ENCODE measurements around the gene CD163.
A peak's percentile ranks its signal among the peaks of the same experiment; 100 is the strongest.

The CD163 gene

GRCh38 chr12:7497661-7498060 is 5.9 kb downstream of the CD163 start:
- Histone ChIP-seq H3K36me3 (ENCODE audit: control insufficient read depth in 5 of 5, insufficient read depth in 5 of 5, low read length in 5 of 5) (peaks cover 0 to 8% (median 0%) of the 10 kb centered on the region in 5 donors), H3K27me3 (ENCODE audit: control insufficient read depth in 5 of 5, insufficient read depth in 4 of 5, low read length in 5 of 5) (peaks cover 0 to 2% (median 0%) of the 10 kb centered on the region in 5 donors), H3K4me3 (ENCODE audit: low read depth in 1 of 5, low read length in 5 of 5) (no peak overlapping the region), H3K9ac (ENCODE audit: low read length in 5 of 5) (no peak overlapping the region), H3K4me1 (ENCODE audit: control insufficient read depth in 5 of 5, insufficient read depth in 5 of 5, low read length in 5 of 5) (peaks cover 0 to 3% (median 0%) of the 10 kb centered on the region in 5 donors), H3K9me3 (ENCODE audit: control insufficient read depth in 5 of 5, low read length in 5 of 5) (peaks cover 0 to 2% (median 0%) of the 10 kb centered on the region in 5 donors), H3K27ac (ENCODE audit: low read depth, low read length) (no peak overlapping the region)

GRCh38 chr12:7496451-7496850 is 7.1 kb downstream of the CD163 start:
- Histone ChIP-seq H3K4me1 (ENCODE audit: control insufficient read depth in 5 of 5, insufficient read depth in 5 of 5, low read length in 5 of 5) (peaks cover 0 to 3% (median 0%) of the 10 kb centered on the region in 5 donors), H3K9ac (ENCODE audit: low read length in 5 of 5) (no peak overlapping the region), H3K27ac (ENCODE audit: low read depth, low read length) (no peak overlapping the region), H3K27me3 (ENCODE audit: control insufficient read depth in 5 of 5, insufficient read depth in 4 of 5, low read length in 5 of 5) (peaks cover 0 to 2% (median 0%) of the 10 kb centered on the region in 5 donors), H3K4me3 (ENCODE audit: low read depth in 1 of 5, low read length in 5 of 5) (no peak overlapping the region), H3K36me3 (ENCODE audit: control insufficient read depth in 5 of 5, insufficient read depth in 5 of 5, low read length in 5 of 5) (peaks cover 0 to 8% (median 0%) of the 10 kb centered on the region in 5 donors), H3K9me3 (ENCODE audit: control insufficient read depth in 5 of 5, low read length in 5 of 5) (peaks cover 0 to 2% (median 0%) of the 10 kb centered on the region in 5 donors)

GRCh38 chr12:7495136-7495535 is 8.4 kb downstream of the CD163 start:
- Histone ChIP-seq H3K9me3 (ENCODE audit: control insufficient read depth in 5 of 5, low read length in 5 of 5) (peaks cover 0 to 2% (median 0%) of the 10 kb centered on the region in 5 donors), H3K9ac (ENCODE audit: low read length in 5 of 5) (no peak overlapping the region), H3K4me1 (ENCODE audit: control insufficient read depth in 5 of 5, insufficient read depth in 5 of 5, low read length in 5 of 5) (peaks cover 0 to 3% (median 0%) of the 10 kb centered on the region in 5 donors), H3K27me3 (ENCODE audit: control insufficient read depth in 5 of 5, insufficient read depth in 4 of 5, low read length in 5 of 5) (peaks cover 0 to 2% (median 0%) of the 10 kb centered on the region in 5 donors), H3K4me3 (ENCODE audit: low read depth in 1 of 5, low read length in 5 of 5) (peak overlapping the region in 1 of 5 donors; percentile 9), H3K36me3 (ENCODE audit: control insufficient read depth in 5 of 5, insufficient read depth in 5 of 5, low read length in 5 of 5) (peaks cover 0 to 8% (median 0%) of the 10 kb centered on the region in 5 donors), H3K27ac (ENCODE audit: low read depth, low read length) (no peak overlapping the region)

GRCh38 chr12:7493006-7493405 is 10.6 kb downstream of the CD163 start:
- no peak overlapping the region for H3K4me3 ChIP-seq (ENCODE audit: low read depth in 1 of 5, low read length in 5 of 5)
- H3K27ac ChIP-seq (ENCODE audit: low read depth, low read length) = no peak overlapping the region
- H3K27me3 ChIP-seq (ENCODE audit: control insufficient read depth in 5 of 5, insufficient read depth in 4 of 5, low read length in 5 of 5) = peaks cover 0 to 2% (median 0%) of the 10 kb centered on the region in 5 donors

GRCh38 chr12:7486512-7486911 is 17.1 kb downstream of the CD163 start:
- H3K9me3 ChIP-seq (ENCODE audit: control insufficient read depth in 5 of 5, low read length in 5 of 5) = no peaks in the 10 kb centered on the region
- H3K36me3 ChIP-seq (ENCODE audit: control insufficient read depth in 5 of 5, insufficient read depth in 5 of 5, low read length in 5 of 5) = peaks cover 0 to 5% (median 0%) of the 10 kb centered on the region in 5 donors
- no peaks in the 10 kb centered on the region for H3K27me3 ChIP-seq (ENCODE audit: control insufficient read depth in 5 of 5, insufficient read depth in 4 of 5, low read length in 5 of 5)
- H3K4me3 ChIP-seq (ENCODE audit: low read depth in 1 of 5, low read length in 5 of 5) = no peak overlapping the region
- no peak overlapping the region for H3K9ac ChIP-seq (ENCODE audit: low read length in 5 of 5)
- no peaks in the 10 kb centered on the region for H3K4me1 ChIP-seq (ENCODE audit: control insufficient read depth in 5 of 5, insufficient read depth in 5 of 5, low read length in 5 of 5)
- no peak overlapping the region for H3K27ac ChIP-seq (ENCODE audit: low read depth, low read length)

More at GRCh38 chr12:7493006-7493405, 10.6 kb downstream of the CD163 start:
- Histone ChIP-seq H3K9me3 (ENCODE audit: control insufficient read depth in 5 of 5, low read length in 5 of 5) (peaks cover 0 to 2% (median 0%) of the 10 kb centered on the region in 5 donors), H3K36me3 (ENCODE audit: control insufficient read depth in 5 of 5, insufficient read depth in 5 of 5, low read length in 5 of 5) (peaks cover 0 to 9% (median 0%) of the 10 kb centered on the region in 5 donors), H3K4me1 (ENCODE audit: control insufficient read depth in 5 of 5, insufficient read depth in 5 of 5, low read length in 5 of 5) (peaks cover 0 to 3% (median 0%) of the 10 kb centered on the region in 5 donors), H3K9ac (ENCODE audit: low read length in 5 of 5) (no peak overlapping the region)

- no peaks in the 10 kb centered on the region for H3K9me3 ChIP-seq (ENCODE audit: control insufficient read depth in 5 of 5, low read length in 5 of 5)
- H3K9ac ChIP-seq (ENCODE audit: low read length in 5 of 5) = no peak overlapping the region
- H3K27ac ChIP-seq (ENCODE audit: low read depth, low read length) = no peak overlapping the region
- no peak overlapping the region for H3K4me3 ChIP-seq (ENCODE audit: low read depth in 1 of 5, low read length in 5 of 5)
- no peaks in the 10 kb centered on the region for H3K27me3 ChIP-seq (ENCODE audit: control insufficient read depth in 5 of 5, insufficient read depth in 4 of 5, low read length in 5 of 5)
- H3K36me3 ChIP-seq (ENCODE audit: control insufficient read depth in 5 of 5, insufficient read depth in 5 of 5, low read length in 5 of 5) = peaks cover 0 to 8% (median 0%) of the 10 kb centered on the region in 5 donors
- no peaks in the 10 kb centered on the region for H3K4me1 ChIP-seq (ENCODE audit: control insufficient read depth in 5 of 5, insufficient read depth in 5 of 5, low read length in 5 of 5)
Measured at GRCh38 chr12:7485095-7485494, 18.5 kb downstream of the CD163 start.

- H3K9ac ChIP-seq (ENCODE audit: low read length in 5 of 5) = no peak overlapping the region
- no peak overlapping the region for H3K27ac ChIP-seq (ENCODE audit: low read depth, low read length)
- H3K27me3 ChIP-seq (ENCODE audit: control insufficient read depth in 5 of 5, insufficient read depth in 4 of 5, low read length in 5 of 5) = no peaks in the 10 kb centered on the region
- H3K9me3 ChIP-seq (ENCODE audit: control insufficient read depth in 5 of 5, low read length in 5 of 5) = no peaks in the 10 kb centered on the region
- H3K36me3 ChIP-seq (ENCODE audit: control insufficient read depth in 5 of 5, insufficient read depth in 5 of 5, low read length in 5 of 5) = peaks cover 0 to 8% (median 0%) of the 10 kb centered on the region in 5 donors
- no peaks in the 10 kb centered on the region for H3K4me1 ChIP-seq (ENCODE audit: control insufficient read depth in 5 of 5, insufficient read depth in 5 of 5, low read length in 5 of 5)
- H3K4me3 ChIP-seq (ENCODE audit: low read depth in 1 of 5, low read length in 5 of 5) = no peak overlapping the region
Measured at GRCh38 chr12:7483343-7483742, 20.2 kb downstream of the CD163 start.

- no peaks in the 10 kb centered on the region for H3K27me3 ChIP-seq (ENCODE audit: control insufficient read depth in 5 of 5, insufficient read depth in 4 of 5, low read length in 5 of 5)
- H3K4me1 ChIP-seq (ENCODE audit: control insufficient read depth in 5 of 5, insufficient read depth in 5 of 5, low read length in 5 of 5) = no peaks in the 10 kb centered on the region
- no peak overlapping the region for H3K27ac ChIP-seq (ENCODE audit: low read depth, low read length)
- peaks cover 0 to 4% (median 0%) of the 10 kb centered on the region in 5 donors for H3K36me3 ChIP-seq (ENCODE audit: control insufficient read depth in 5 of 5, insufficient read depth in 5 of 5, low read length in 5 of 5)
- H3K9me3 ChIP-seq (ENCODE audit: control insufficient read depth in 5 of 5, low read length in 5 of 5) = no peaks in the 10 kb centered on the region
- H3K4me3 ChIP-seq (ENCODE audit: low read depth in 1 of 5, low read length in 5 of 5) = no peak overlapping the region
- no peak overlapping the region for H3K9ac ChIP-seq (ENCODE audit: low read length in 5 of 5)
Measured at GRCh38 chr12:7479771-7480170, 23.8 kb downstream of the CD163 start.

- no peaks in the 10 kb centered on the region for H3K27me3 ChIP-seq (ENCODE audit: control insufficient read depth in 5 of 5, insufficient read depth in 4 of 5, low read length in 5 of 5)
- H3K27ac ChIP-seq (ENCODE audit: low read depth, low read length) = no peak overlapping the region
- no peaks in the 10 kb centered on the region for H3K9me3 ChIP-seq (ENCODE audit: control insufficient read depth in 5 of 5, low read length in 5 of 5)
- no peak overlapping the region for H3K9ac ChIP-seq (ENCODE audit: low read length in 5 of 5)
- H3K4me3 ChIP-seq (ENCODE audit: low read depth in 1 of 5, low read length in 5 of 5) = no peak overlapping the region
- no peaks in the 10 kb centered on the region for H3K4me1 ChIP-seq (ENCODE audit: control insufficient read depth in 5 of 5, insufficient read depth in 5 of 5, low read length in 5 of 5)
- H3K36me3 ChIP-seq (ENCODE audit: control insufficient read depth in 5 of 5, insufficient read depth in 5 of 5, low read length in 5 of 5) = peaks cover 0 to 7% (median 0%) of the 10 kb centered on the region in 5 donors
Measured at GRCh38 chr12:7472060-7472459, 31.5 kb downstream of the CD163 start.

- H3K27ac ChIP-seq (ENCODE audit: low read depth, low read length) = no peak overlapping the region
- no peaks in the 10 kb centered on the region for H3K36me3 ChIP-seq (ENCODE audit: control insufficient read depth in 5 of 5, insufficient read depth in 5 of 5, low read length in 5 of 5)
- no peaks in the 10 kb centered on the region for H3K27me3 ChIP-seq (ENCODE audit: control insufficient read depth in 5 of 5, insufficient read depth in 4 of 5, low read length in 5 of 5)
- no peak overlapping the region for H3K4me3 ChIP-seq (ENCODE audit: low read depth in 1 of 5, low read length in 5 of 5)
- H3K9me3 ChIP-seq (ENCODE audit: control insufficient read depth in 5 of 5, low read length in 5 of 5) = no peaks in the 10 kb centered on the region
- H3K9ac ChIP-seq (ENCODE audit: low read length in 5 of 5) = no peak overlapping the region
- H3K4me1 ChIP-seq (ENCODE audit: control insufficient read depth in 5 of 5, insufficient read depth in 5 of 5, low read length in 5 of 5) = no peaks in the 10 kb centered on the region
Measured at GRCh38 chr12:7460375-7461259, 43.0 kb downstream of the CD163 start.
